ENCODE results near the gene HS6ST2. TPM values are rescaled to one million over a fixed set of nuclear protein-coding genes. Genes with fewer than 3 reads are reported as not detected.

HS6ST2 gene
- total and polyA plus RNA-seq, 10 of the 15 experiments (the other 5 are each of a cell fraction or from before 2014, with no cell fraction given): not detected

DNA sequence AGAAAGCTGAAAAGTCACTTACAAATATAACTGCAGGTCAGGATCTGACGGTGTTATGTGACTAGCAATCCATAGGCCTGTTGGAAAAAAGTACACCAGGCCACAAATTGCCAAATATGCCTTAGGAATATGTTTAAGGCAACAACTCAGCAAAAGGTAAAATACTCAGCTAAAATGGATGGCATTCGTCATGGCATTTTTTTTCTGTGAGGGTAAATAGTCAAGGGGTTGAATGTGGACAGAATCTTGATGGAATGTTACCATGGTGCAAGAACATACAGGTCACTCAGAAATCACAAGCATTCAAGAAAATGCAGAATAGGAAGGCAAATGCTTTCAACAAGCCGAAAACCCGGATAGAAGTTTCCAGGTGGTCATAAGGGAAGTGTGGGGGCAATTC is 347.9 kb downstream of the HS6ST2 start:
- in situ Hi-C loops (cut with MboI) (no loop called here), intact Hi-C loops (cut with micrococcal nuclease; ENCODE audit: unreplicated experiment) (loop anchor here (5.0 kb wide), 3 partner anchors 118 to 778 kb away; no protein-coding TSS in a partner anchor)
- DNase-seq (ENCODE audit: low read depth, low spot score) (no peak), ATAC-seq (no peak), FAIRE-seq (no peak)
- H3K79me2 ChIP-seq (ENCODE audit: control insufficient read depth, insufficient read depth, low read length): no peaks in the 10 kb centered on the region
- H3K36me3 ChIP-seq (ENCODE audit: control insufficient read depth in 2 of 2, insufficient read depth in 2 of 2, low read length in 1 of 2): no peaks in the 10 kb centered on the region
- H3K4me3 ChIP-seq: no peak overlapping the region
- no peaks in the 10 kb centered on the region for H3K9me3 ChIP-seq (replicated peaks; ENCODE audit: control insufficient read depth, insufficient read depth, low read length)
- H3K27ac ChIP-seq (ENCODE audit: control insufficient read depth, insufficient read depth): no peak overlapping the region
- POLR2A ChIA-PET: no interaction called here
- H3K4me1 ChIP-seq (ENCODE audit: control insufficient read depth, insufficient read depth, low read length): no peaks in the 10 kb centered on the region
- no peak overlapping the region for H3K4me2 ChIP-seq (ENCODE audit: control insufficient read depth, insufficient read depth)
- SMC1A ChIA-PET (ENCODE audit: uncharacterized antibody, unreplicated experiment): interaction anchor here (1.2 kb wide), 1 partner anchor 318 kb away, joined by 3 read pairs; no protein-coding TSS in a partner anchor
- CTCF ChIA-PET: interaction anchor here (0.8 to 2.5 kb wide), 4 partner anchors 20 to 518 kb away, joined by 3 to 9 read pairs (median 4); no protein-coding TSS in a partner anchor
- TF ChIP-seq, protein P1, sequence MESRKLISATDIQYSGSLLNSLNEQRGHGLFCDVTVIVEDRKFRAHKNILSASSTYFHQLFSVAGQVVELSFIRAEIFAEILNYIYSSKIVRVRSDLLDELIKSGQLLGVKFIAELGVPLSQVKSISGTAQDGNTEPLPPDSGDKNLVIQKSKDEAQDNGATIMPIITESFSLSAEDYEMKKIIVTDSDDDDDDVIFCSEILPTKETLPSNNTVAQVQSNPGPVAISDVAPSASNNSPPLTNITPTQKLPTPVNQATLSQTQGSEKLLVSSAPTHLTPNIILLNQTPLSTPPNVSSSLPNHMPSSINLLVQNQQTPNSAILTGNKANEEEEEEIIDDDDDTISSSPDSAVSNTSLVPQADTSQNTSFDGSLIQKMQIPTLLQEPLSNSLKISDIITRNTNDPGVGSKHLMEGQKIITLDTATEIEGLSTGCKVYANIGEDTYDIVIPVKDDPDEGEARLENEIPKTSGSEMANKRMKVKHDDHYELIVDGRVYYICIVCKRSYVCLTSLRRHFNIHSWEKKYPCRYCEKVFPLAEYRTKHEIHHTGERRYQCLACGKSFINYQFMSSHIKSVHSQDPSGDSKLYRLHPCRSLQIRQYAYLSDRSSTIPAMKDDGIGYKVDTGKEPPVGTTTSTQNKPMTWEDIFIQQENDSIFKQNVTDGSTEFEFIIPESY (IDR thresholded peaks at IDR 0.05): no peak
- TF ChIP-seq PML (IDR thresholded peaks at IDR 0.05; ENCODE audit: low read length) (no peak), RCOR1 (conservative IDR thresholded peaks at IDR 0.05; ENCODE audit: low read depth, low read length) (no peak), ZBED1 (IDR thresholded peaks at IDR 0.05; ENCODE audit: borderline replicate concordance) (no peak), KDM1A (IDR thresholded peaks at IDR 0.05; ENCODE audit: borderline replicate concordance) (no peak), NKRF (conservative IDR thresholded peaks at IDR 0.05) (no peak), WRNIP1 (IDR thresholded peaks at IDR 0.05; ENCODE audit: borderline replicate concordance, low read depth, low read length) (no peak), PAX5 (IDR thresholded peaks at IDR 0.05; ENCODE audit: borderline replicate concordance, low read depth, low read length) (no peak), ATF7 (IDR thresholded peaks at IDR 0.05; ENCODE audit: low read depth) (no peak), ZNF592 (IDR thresholded peaks at IDR 0.05) (no peak), MTA2 (IDR thresholded peaks at IDR 0.05; ENCODE audit: low read depth) (no peak), JUNB (IDR thresholded peaks at IDR 0.05) (no peak)
- H3K27me3 ChIP-seq (replicated peaks in 1 of 2; ENCODE audit: control insufficient read depth in 2 of 2, insufficient read depth in 2 of 2, low read length in 1 of 2): 0 out of 4 replicates have a peak, but pooled peaks cover 0 to 1% of the 10 kb centered on the region in 2 experiments
- no peak overlapping the region for H2AFZ ChIP-seq (ENCODE audit: control insufficient read depth, low read depth, low read length)
- H4K20me1 ChIP-seq (ENCODE audit: control insufficient read depth, insufficient read depth): no peaks in the 10 kb centered on the region
- no peak overlapping the region for H3K9ac ChIP-seq (ENCODE audit: control insufficient read depth, insufficient read depth, low read length)
- WGBS (ENCODE audit: insufficient coverage, insufficient replicate concordance, low lambda C conversion rate, missing lambda C conversion rate): 44% methylated on average over 4 of the region's 4 CpGs
- RAD21 ChIA-PET (ENCODE audit: unreplicated experiment): interaction anchor here (1.1 to 1.2 kb wide), 2 partner anchors 318 to 782 kb away, joined by 3 to 5 read pairs; no protein-coding TSS in a partner anchor
- BruUV-seq (replicated peaks): no TSS peak

Data from GM12878 (cell line).